ENCODE measurements around the gene RNASE4. TPM values are rescaled to one million over a fixed set of nuclear protein-coding genes. Genes with fewer than 3 reads are reported as not detected.

The RNASE4 gene
- polyA plus RNA-seq, 1 donor (not counting 4 experiments of a cell fraction or from before 2014, with no cell fraction given): 5.5 TPM

DNA sequence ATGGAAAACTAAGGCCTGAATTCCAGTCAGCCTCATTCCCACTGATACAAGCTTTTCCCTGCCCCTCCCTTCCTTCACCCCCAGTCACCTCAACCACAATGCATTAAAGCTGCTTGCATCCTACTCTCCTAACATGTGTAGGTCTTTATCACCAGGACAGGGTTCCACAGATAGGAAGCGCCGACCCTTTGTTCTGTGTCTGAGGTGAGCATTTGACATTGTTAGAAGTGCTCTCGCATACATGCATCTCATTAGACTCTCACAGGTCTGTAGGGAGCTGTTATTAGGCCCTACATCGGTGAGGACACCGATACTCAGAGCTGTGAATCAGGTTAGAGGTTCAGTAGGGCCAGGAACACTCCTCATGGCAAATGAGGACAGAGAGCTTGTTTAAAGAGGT, 48.1 kb downstream of the RNASE4 start:
- H3K4me2 ChIP-seq (ENCODE audit: control insufficient read depth, extremely low read depth, insufficient read depth, low read depth, low read length): no peak overlapping the region
- no peak overlapping the region for H3K4me3 ChIP-seq (ENCODE audit: control insufficient read depth in 2 of 3, extremely low read depth in 1 of 3, insufficient read depth in 2 of 3, low read depth in 1 of 3, low read length in 3 of 3)
- H3K27me3 ChIP-seq (ENCODE audit: control insufficient read depth, extremely low read depth, insufficient read depth, low read length): no peaks in the 10 kb centered on the region
- FAIRE-seq: no peak
- H3K9me1 ChIP-seq (ENCODE audit: control insufficient read depth, extremely low read depth, insufficient read depth, low read length): no peaks in the 10 kb centered on the region
- H3K36me3 ChIP-seq (ENCODE audit: control insufficient read depth in 2 of 2, extremely low read depth in 1 of 2, insufficient read depth in 2 of 2, low read length in 2 of 2): no peaks in the 10 kb centered on the region
- no peak overlapping the region for H3K27ac ChIP-seq (ENCODE audit: control insufficient read depth, insufficient read depth, low read length)
- no peaks in the 10 kb centered on the region for H4K20me1 ChIP-seq (ENCODE audit: control insufficient read depth, extremely low read depth, insufficient read depth, low read length)
- no peak overlapping the region for H3K9ac ChIP-seq (ENCODE audit: control insufficient read depth, extremely low read depth, insufficient read depth, low read length)
- no peak for DNase-seq (ENCODE audit: low read depth, low spot score)
- TF ChIP-seq EZH2 (IDR thresholded peaks at IDR 0.05; ENCODE audit: low read length): no peak
- TF ChIP-seq, protein P1, sequence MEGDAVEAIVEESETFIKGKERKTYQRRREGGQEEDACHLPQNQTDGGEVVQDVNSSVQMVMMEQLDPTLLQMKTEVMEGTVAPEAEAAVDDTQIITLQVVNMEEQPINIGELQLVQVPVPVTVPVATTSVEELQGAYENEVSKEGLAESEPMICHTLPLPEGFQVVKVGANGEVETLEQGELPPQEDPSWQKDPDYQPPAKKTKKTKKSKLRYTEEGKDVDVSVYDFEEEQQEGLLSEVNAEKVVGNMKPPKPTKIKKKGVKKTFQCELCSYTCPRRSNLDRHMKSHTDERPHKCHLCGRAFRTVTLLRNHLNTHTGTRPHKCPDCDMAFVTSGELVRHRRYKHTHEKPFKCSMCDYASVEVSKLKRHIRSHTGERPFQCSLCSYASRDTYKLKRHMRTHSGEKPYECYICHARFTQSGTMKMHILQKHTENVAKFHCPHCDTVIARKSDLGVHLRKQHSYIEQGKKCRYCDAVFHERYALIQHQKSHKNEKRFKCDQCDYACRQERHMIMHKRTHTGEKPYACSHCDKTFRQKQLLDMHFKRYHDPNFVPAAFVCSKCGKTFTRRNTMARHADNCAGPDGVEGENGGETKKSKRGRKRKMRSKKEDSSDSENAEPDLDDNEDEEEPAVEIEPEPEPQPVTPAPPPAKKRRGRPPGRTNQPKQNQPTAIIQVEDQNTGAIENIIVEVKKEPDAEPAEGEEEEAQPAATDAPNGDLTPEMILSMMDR (optimal IDR thresholded peaks at IDR 0.05 in 1 of 3, IDR thresholded peaks at IDR 0.05 in 1 of 3, conservative IDR thresholded peaks at IDR 0.05 in 1 of 3; ENCODE audit: extremely low read depth in 1 of 3, insufficient read depth in 2 of 3, low read length in 3 of 3): no peak
- H2AFZ ChIP-seq (ENCODE audit: control insufficient read depth, low read length): no peak overlapping the region
- no peaks in the 10 kb centered on the region for H3K4me1 ChIP-seq (ENCODE audit: control insufficient read depth, extremely low read depth, insufficient read depth, low read length)
- H3K9me3 ChIP-seq (ENCODE audit: control insufficient read depth, low read depth, low read length): no peaks in the 10 kb centered on the region
- H3K79me2 ChIP-seq (ENCODE audit: control insufficient read depth, insufficient read depth, low read length): no peaks in the 10 kb centered on the region
- dilution Hi-C loops (cut with MboI; ENCODE audit: extremely low pct_ligation_motif_present, low sequenced_read_pairs): no loop called here

DNA sequence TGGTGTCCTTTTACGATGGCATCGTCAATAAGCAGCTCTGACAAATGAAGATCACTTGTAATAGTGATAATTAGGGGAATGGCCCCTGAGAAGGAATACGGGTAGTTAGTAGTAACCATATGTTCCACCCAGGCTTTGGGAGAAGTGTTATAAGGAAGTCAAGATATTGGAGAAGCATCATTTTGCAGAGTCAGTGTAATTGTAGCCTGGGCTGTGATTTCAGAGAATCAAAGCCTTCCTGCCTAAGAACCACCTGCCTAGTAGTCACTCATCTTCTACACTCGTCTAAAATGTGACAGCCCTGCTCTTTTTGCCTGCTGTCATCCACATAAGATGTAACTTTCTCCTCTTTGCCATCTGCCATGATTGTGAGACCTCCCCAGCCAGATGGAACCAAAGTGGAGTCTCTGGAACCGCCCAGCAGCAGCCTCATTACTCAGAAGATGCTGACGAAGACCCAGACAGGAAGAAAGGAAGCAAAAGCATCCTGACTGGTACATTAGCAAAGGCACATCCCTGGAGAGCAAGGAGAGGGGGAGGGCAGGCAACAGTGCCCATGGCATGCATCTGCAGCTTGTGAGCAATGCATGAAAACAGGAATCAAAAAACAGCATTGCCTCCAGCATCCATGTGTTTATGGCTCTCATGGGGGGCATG, 48.7 kb downstream of the RNASE4 start:
- no peak for FAIRE-seq
- H3K27me3 ChIP-seq (ENCODE audit: control insufficient read depth, extremely low read depth, insufficient read depth, low read length): no peaks in the 10 kb centered on the region
- dilution Hi-C loops (cut with MboI; ENCODE audit: extremely low pct_ligation_motif_present, low sequenced_read_pairs): no loop called here

More for the DNA sequence above, 48.7 kb downstream of the RNASE4 start:
- Histone ChIP-seq H3K4me1 (ENCODE audit: control insufficient read depth, extremely low read depth, insufficient read depth, low read length) (no peaks in the 10 kb centered on the region), H3K4me3 (ENCODE audit: control insufficient read depth in 2 of 3, extremely low read depth in 1 of 3, insufficient read depth in 2 of 3, low read depth in 1 of 3, low read length in 3 of 3) (no peak overlapping the region), H3K9me3 (ENCODE audit: control insufficient read depth, low read depth, low read length) (no peaks in the 10 kb centered on the region), H3K9me1 (ENCODE audit: control insufficient read depth, extremely low read depth, insufficient read depth, low read length) (no peaks in the 10 kb centered on the region), H2AFZ (ENCODE audit: control insufficient read depth, low read length) (no peak overlapping the region), H3K79me2 (ENCODE audit: control insufficient read depth, insufficient read depth, low read length) (no peaks in the 10 kb centered on the region), H3K4me2 (ENCODE audit: control insufficient read depth, extremely low read depth, insufficient read depth, low read depth, low read length) (no peak overlapping the region), H3K27ac (ENCODE audit: control insufficient read depth, insufficient read depth, low read length) (no peak overlapping the region), H3K9ac (ENCODE audit: control insufficient read depth, extremely low read depth, insufficient read depth, low read length) (no peak overlapping the region), H3K36me3 (ENCODE audit: control insufficient read depth in 2 of 2, extremely low read depth in 1 of 2, insufficient read depth in 2 of 2, low read length in 2 of 2) (no peaks in the 10 kb centered on the region), H4K20me1 (ENCODE audit: control insufficient read depth, extremely low read depth, insufficient read depth, low read length) (no peaks in the 10 kb centered on the region)
- DNase-seq (ENCODE audit: low read depth, low spot score): no peak
- TF ChIP-seq, protein P1 (optimal IDR thresholded peaks at IDR 0.05 in 1 of 3, IDR thresholded peaks at IDR 0.05 in 1 of 3, conservative IDR thresholded peaks at IDR 0.05 in 1 of 3; ENCODE audit: extremely low read depth in 1 of 3, insufficient read depth in 2 of 3, low read length in 3 of 3): no peak
- TF ChIP-seq EZH2 (IDR thresholded peaks at IDR 0.05; ENCODE audit: low read length): no peak
